K562 (cell line): ENCODE measurements around the gene STK11. TPM values are rescaled to one million over a fixed set of nuclear protein-coding genes. Genes with fewer than 3 reads are reported as not detected.

ENCODE experiments used
- ADNP ChIP-seq: fragments of 200-800 bp; sonication (Bioruptor generic); IDR thresholded peaks from 2 replicates; pipeline ENCODE4 v1.6.1; 2016; ENCODE audit warnings: missing genetic modification characterization, missing compliant biosample characterization
- BHLHE40 ChIP-seq: IDR thresholded peaks from 2 replicates; pipeline ENCODE4 v1.6.1; 2011; ENCODE audit warnings: low read length, improper control_type of control experiment
- E2F3 ChIP-seq: fragments of 250-450 bp; sonication (Bioruptor Pico); IDR thresholded peaks from 2 replicates; pipeline ENCODE4 v1.4.0; 2020; ENCODE audit warnings: mild to moderate bottlenecking
- L3MBTL2 ChIP-seq: fragments of 450-650 bp; IDR thresholded peaks from 2 replicates; pipeline ENCODE4 v1.6.1; 2016; ENCODE audit warnings: mild to moderate bottlenecking, moderate library complexity
- MXI1 ChIP-seq: IDR thresholded peaks from 2 replicates; pipeline ENCODE4 v1.6.1; 2011; ENCODE audit warnings: low read depth, mild to moderate bottlenecking, improper control_type of control experiment, low read length
- ZNF12 ChIP-seq: sonication (generic); formaldehyde crosslinking; IDR thresholded peaks from 2 replicates; pipeline ENCODE4 v1.4.0; 2020; ENCODE audit warnings: mild to moderate bottlenecking, missing genetic modification reagents
- ZNF384 ChIP-seq: IDR thresholded peaks from 2 replicates; pipeline ENCODE4 v1.6.1; 2012; ENCODE audit warnings: low read depth, low read length, improper control_type of control experiment
- polyA plus RNA-seq, 8 experiments: library from polyadenylated mRNA; depleted of rRNA in 4 of 8; stranded (reverse) in 5 of 8; unstranded in 3 of 8; fragments of >200 nt; fragmentation: Nextera tagmentation in 2 of 8; fragmentation: Illumina TruSeq in 1 of 8; extraction: Ambion mirVana in 2 of 8; extraction: Trizol in 1 of 8; gene quantifications; 2 replicates each; pipeline versions ENCODE4 v1.2.1 to v1.2.3, GENCODE V29; 2011 to 2014; ENCODE audit warnings: inconsistent platforms in 1 of 8, missing spikeins in 1 of 8
- total RNA-seq, 7 experiments: library from RNA; depleted of rRNA in 6 of 7; stranded (reverse); fragments of >200 nt in 6 of 7; fragmentation: Illumina TruSeq in 2 of 7; extraction: Trizol in 2 of 7; gene quantifications; 2 replicates each; pipeline versions ENCODE4 v1.2.1 to v1.2.3, GENCODE V29; 2011 to 2021; ENCODE audit warnings: low replicate concordance in 1 of 7
- TF ChIP-seq, protein P1 (sequence below), 3 experiments: fragments of 200-800 bp in 1 of 3; fragments of 250-450 bp in 1 of 3; fragments of 450-650 bp in 1 of 3; sonication (Bioruptor Pico) in 1 of 3; sonication (Bioruptor generic) in 1 of 3; formaldehyde crosslinking in 1 of 3; IDR thresholded peaks; 2 replicates each; pipeline versions ENCODE4 v1.6.1 to v1.8.0; 2016 to 2022; ENCODE audit warnings: mild to moderate bottlenecking in 2 of 3, missing genetic modification characterization in 2 of 3, missing compliant biosample characterization in 1 of 3, moderate library complexity in 1 of 3
- TF ChIP-seq, protein P2 (sequence below), 2 experiments: fragments of 450-650 bp; conservative IDR thresholded peaks; 2 replicates each; pipeline ENCODE4 v1.6.1; 2017; ENCODE audit warnings: mild to moderate bottlenecking in 2 of 2, moderate library complexity in 2 of 2
- TF ChIP-seq, protein P3 (sequence below): sonication (generic); formaldehyde crosslinking; IDR thresholded peaks from 2 replicates; pipeline ENCODE4 v1.8.1; 2022; ENCODE audit warnings: missing genetic modification reagents
- TF ChIP-seq, protein P4 (sequence below): fragments of 450-650 bp; IDR thresholded peaks from 2 replicates; pipeline ENCODE4 v1.6.1; 2017; ENCODE audit warnings: antibody characterized with exemption
- TF ChIP-seq, protein P5 (sequence below): fragments of 250-450 bp; sonication (Bioruptor Pico); IDR thresholded peaks from 2 replicates; pipeline ENCODE4 v1.5.0; 2020; ENCODE audit warnings: mild to moderate bottlenecking
- TF ChIP-seq, protein P6 (sequence below): sonication (generic); formaldehyde crosslinking; IDR thresholded peaks from 2 replicates; pipeline ENCODE4 v1.8.1; 2023; ENCODE audit warnings: mild to moderate bottlenecking, missing genetic modification reagents, moderate library complexity
- TF ChIP-seq, protein P7 (sequence below): fragments of 250-450 bp; sonication (Bioruptor Pico); IDR thresholded peaks from 2 replicates; pipeline ENCODE4 v1.5.0; 2021

Gene STK11
- total and polyA plus RNA-seq, 9 of the 15 experiments (the other 6 are each of a cell fraction or from before 2014, with no cell fraction given) = 0.15 to 96.5 (median 31.7) TPM

DNA sequence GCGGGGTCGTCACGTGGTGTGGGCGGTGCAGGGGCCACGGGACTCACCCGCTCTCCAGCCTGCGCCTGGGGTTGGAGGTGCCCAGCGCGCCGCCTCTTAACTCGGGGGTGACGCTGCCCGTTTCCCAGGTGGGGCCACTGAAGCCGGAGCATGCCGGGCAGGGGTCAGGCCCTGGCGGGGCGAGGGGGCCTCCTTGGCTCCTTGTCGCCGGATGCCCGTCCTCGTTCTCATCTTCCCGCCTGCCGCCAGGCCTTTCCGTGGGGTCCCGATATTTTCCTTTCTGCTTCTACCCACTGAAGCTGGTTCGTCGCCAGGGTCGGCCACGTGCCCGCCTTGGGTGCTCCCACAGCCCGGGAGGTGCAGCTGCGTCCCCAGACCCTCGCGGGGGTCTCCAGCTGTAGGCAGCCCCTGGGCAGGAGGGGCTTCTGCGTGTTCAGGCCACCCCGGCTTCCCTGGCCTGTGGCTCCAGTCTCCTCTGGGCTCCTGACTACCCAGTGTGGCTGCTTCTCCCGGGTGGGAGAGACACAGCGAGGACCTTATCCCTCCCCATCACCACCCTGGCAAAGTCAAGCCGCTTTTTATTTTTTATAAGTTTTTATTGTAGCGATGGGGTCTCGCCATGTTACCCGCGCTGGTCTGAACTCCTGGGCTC lies 70.5 kb downstream of the STK11 start (continued):
- TF ChIP-seq, protein P1, sequence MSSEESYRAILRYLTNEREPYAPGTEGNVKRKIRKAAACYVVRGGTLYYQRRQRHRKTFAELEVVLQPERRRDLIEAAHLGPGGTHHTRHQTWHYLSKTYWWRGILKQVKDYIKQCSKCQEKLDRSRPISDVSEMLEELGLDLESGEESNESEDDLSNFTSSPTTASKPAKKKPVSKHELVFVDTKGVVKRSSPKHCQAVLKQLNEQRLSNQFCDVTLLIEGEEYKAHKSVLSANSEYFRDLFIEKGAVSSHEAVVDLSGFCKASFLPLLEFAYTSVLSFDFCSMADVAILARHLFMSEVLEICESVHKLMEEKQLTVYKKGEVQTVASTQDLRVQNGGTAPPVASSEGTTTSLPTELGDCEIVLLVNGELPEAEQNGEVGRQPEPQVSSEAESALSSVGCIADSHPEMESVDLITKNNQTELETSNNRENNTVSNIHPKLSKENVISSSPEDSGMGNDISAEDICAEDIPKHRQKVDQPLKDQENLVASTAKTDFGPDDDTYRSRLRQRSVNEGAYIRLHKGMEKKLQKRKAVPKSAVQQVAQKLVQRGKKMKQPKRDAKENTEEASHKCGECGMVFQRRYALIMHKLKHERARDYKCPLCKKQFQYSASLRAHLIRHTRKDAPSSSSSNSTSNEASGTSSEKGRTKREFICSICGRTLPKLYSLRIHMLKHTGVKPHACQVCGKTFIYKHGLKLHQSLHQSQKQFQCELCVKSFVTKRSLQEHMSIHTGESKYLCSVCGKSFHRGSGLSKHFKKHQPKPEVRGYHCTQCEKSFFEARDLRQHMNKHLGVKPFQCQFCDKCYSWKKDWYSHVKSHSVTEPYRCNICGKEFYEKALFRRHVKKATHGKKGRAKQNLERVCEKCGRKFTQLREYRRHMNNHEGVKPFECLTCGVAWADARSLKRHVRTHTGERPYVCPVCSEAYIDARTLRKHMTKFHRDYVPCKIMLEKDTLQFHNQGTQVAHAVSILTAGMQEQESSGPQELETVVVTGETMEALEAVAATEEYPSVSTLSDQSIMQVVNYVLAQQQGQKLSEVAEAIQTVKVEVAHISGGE (CRISPR knock-in tag; IDR thresholded peaks at IDR 0.05) = no peak; a peak in 1 of 6 replicates
- TF ChIP-seq BHLHE40 = no peak
- TF ChIP-seq, protein P2, sequence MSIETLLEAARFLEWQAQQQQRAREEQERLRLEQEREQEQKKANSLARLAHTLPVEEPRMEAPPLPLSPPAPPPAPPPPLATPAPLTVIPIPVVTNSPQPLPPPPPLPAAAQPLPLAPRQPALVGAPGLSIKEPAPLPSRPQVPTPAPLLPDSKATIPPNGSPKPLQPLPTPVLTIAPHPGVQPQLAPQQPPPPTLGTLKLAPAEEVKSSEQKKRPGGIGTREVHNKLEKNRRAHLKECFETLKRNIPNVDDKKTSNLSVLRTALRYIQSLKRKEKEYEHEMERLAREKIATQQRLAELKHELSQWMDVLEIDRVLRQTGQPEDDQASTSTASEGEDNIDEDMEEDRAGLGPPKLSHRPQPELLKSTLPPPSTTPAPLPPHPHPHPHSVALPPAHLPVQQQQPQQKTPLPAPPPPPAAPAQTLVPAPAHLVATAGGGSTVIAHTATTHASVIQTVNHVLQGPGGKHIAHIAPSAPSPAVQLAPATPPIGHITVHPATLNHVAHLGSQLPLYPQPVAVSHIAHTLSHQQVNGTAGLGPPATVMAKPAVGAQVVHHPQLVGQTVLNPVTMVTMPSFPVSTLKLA (conservative IDR thresholded peaks at IDR 0.05) = peak; percentile 76 to 78
- TF ChIP-seq ZNF384 = no peak
- TF ChIP-seq, protein P3, sequence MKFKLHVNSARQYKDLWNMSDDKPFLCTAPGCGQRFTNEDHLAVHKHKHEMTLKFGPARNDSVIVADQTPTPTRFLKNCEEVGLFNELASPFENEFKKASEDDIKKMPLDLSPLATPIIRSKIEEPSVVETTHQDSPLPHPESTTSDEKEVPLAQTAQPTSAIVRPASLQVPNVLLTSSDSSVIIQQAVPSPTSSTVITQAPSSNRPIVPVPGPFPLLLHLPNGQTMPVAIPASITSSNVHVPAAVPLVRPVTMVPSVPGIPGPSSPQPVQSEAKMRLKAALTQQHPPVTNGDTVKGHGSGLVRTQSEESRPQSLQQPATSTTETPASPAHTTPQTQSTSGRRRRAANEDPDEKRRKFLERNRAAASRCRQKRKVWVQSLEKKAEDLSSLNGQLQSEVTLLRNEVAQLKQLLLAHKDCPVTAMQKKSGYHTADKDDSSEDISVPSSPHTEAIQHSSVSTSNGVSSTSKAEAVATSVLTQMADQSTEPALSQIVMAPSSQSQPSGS (CRISPR knock-in tag) = no peak
- no peak; the same call in 1 of the 2 replicates for TF ChIP-seq L3MBTL2
- TF ChIP-seq, protein P4, sequence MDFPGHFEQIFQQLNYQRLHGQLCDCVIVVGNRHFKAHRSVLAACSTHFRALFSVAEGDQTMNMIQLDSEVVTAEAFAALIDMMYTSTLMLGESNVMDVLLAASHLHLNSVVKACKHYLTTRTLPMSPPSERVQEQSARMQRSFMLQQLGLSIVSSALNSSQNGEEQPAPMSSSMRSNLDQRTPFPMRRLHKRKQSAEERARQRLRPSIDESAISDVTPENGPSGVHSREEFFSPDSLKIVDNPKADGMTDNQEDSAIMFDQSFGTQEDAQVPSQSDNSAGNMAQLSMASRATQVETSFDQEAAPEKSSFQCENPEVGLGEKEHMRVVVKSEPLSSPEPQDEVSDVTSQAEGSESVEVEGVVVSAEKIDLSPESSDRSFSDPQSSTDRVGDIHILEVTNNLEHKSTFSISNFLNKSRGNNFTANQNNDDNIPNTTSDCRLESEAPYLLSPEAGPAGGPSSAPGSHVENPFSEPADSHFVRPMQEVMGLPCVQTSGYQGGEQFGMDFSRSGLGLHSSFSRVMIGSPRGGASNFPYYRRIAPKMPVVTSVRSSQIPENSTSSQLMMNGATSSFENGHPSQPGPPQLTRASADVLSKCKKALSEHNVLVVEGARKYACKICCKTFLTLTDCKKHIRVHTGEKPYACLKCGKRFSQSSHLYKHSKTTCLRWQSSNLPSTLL = no peak
- TF ChIP-seq, protein P5, sequence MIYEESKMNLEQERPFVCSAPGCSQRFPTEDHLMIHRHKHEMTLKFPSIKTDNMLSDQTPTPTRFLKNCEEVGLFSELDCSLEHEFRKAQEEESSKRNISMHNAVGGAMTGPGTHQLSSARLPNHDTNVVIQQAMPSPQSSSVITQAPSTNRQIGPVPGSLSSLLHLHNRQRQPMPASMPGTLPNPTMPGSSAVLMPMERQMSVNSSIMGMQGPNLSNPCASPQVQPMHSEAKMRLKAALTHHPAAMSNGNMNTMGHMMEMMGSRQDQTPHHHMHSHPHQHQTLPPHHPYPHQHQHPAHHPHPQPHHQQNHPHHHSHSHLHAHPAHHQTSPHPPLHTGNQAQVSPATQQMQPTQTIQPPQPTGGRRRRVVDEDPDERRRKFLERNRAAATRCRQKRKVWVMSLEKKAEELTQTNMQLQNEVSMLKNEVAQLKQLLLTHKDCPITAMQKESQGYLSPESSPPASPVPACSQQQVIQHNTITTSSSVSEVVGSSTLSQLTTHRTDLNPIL (CRISPR knock-in tag) = no peak
- TF ChIP-seq ADNP = no peak
- TF ChIP-seq, protein P6, sequence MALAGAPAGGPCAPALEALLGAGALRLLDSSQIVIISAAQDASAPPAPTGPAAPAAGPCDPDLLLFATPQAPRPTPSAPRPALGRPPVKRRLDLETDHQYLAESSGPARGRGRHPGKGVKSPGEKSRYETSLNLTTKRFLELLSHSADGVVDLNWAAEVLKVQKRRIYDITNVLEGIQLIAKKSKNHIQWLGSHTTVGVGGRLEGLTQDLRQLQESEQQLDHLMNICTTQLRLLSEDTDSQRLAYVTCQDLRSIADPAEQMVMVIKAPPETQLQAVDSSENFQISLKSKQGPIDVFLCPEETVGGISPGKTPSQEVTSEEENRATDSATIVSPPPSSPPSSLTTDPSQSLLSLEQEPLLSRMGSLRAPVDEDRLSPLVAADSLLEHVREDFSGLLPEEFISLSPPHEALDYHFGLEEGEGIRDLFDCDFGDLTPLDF = no peak
- no peak; the same call in 1 of the 2 replicates for TF ChIP-seq MXI1
- TF ChIP-seq, protein P7, sequence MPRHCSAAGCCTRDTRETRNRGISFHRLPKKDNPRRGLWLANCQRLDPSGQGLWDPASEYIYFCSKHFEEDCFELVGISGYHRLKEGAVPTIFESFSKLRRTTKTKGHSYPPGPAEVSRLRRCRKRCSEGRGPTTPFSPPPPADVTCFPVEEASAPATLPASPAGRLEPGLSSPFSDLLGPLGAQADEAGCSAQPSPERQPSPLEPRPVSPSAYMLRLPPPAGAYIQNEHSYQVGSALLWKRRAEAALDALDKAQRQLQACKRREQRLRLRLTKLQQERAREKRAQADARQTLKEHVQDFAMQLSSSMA (CRISPR knock-in tag) = no peak
- TF ChIP-seq E2F3 (CRISPR knock-in tag) = peak; percentile 46; the same call in 1 of the 2 replicates
- TF ChIP-seq ZNF12 (CRISPR knock-in tag) = no peak
